K562 (cell line): ENCODE data around the gene TMEM217. TPM values are rescaled to one million over a fixed set of nuclear protein-coding genes. Genes with fewer than 3 reads are reported as not detected.

Experiments used
- ARNT ChIP-seq, 2 experiments: fragments of 450-650 bp; IDR thresholded peaks; 2 replicates each; pipeline ENCODE4 v1.6.1; 2016; ENCODE audit warnings: mild to moderate bottlenecking in 1 of 2
- ATF1 ChIP-seq, 2 experiments: fragments of 450-650 bp in 1 of 2; IDR thresholded peaks; 2 replicates each; pipeline ENCODE4 v1.6.1; 2016; ENCODE audit warnings: missing compliant biosample characterization in 1 of 2, missing genetic modification characterization in 1 of 2
- CTBP1 ChIP-seq: fragments of 450-650 bp; IDR thresholded peaks from 2 replicates; pipeline ENCODE4 v1.6.1; 2016; ENCODE audit warnings: borderline replicate concordance
- ELF2 ChIP-seq: fragments of 250-450 bp; sonication (Bioruptor Pico); IDR thresholded peaks from 2 replicates; pipeline ENCODE4 v1.5.0; 2021; ENCODE audit warnings: mild to moderate bottlenecking
- ETV5 ChIP-seq: sonication (generic); formaldehyde crosslinking; IDR thresholded peaks from 2 replicates; pipeline ENCODE4 v1.4.0; 2020; ENCODE audit warnings: low read depth, mild to moderate bottlenecking, missing genetic modification reagents
- FOXA3 ChIP-seq, 2 experiments: fragments of 450-650 bp in 1 of 2; sonication (generic) in 1 of 2; formaldehyde crosslinking; IDR thresholded peaks in 1 of 2; conservative IDR thresholded peaks in 1 of 2; 2 replicates each; pipeline versions ENCODE4 v1.4.0 to v1.8.0; 2020 to 2022; ENCODE audit warnings: mild to moderate bottlenecking in 2 of 2, missing genetic modification reagents in 1 of 2
- GTF2F1 ChIP-seq: IDR thresholded peaks from 2 replicates; pipeline ENCODE4 v1.6.1; 2011; ENCODE audit warnings: low read depth, low read length, improper control_type of control experiment
- NR1H2 ChIP-seq: sonication (generic); formaldehyde crosslinking; IDR thresholded peaks from 2 replicates; pipeline ENCODE4 v1.4.0; 2020; ENCODE audit warnings: mild to moderate bottlenecking, missing genetic modification reagents
- PHB ChIP-seq: fragments of 250-450 bp; sonication (Bioruptor Pico); IDR thresholded peaks from 2 replicates; pipeline ENCODE4 v1.5.0; 2021
- PHF20 ChIP-seq: fragments of 450-650 bp; IDR thresholded peaks from 2 replicates; pipeline ENCODE4 v1.6.1; 2018; ENCODE audit not compliant: partially characterized antibody
- PML ChIP-seq: IDR thresholded peaks from 2 replicates; pipeline ENCODE4 v1.6.1; 2012; ENCODE audit warnings: low read length, inconsistent platforms
- POLR2AphosphoS2 ChIP-seq: IDR thresholded peaks from 2 replicates; pipeline ENCODE4 v1.6.1; 2012; ENCODE audit warnings: low read length, improper control_type of control experiment
- PRMT5 ChIP-seq: sonication (generic); formaldehyde crosslinking; IDR thresholded peaks from 2 replicates; pipeline ENCODE4 v1.5.0; 2020; ENCODE audit warnings: missing genetic modification reagents
- RBM15 ChIP-seq: fragments of 200-400 bp; formaldehyde crosslinking; IDR thresholded peaks from 2 replicates; pipeline ENCODE4 v1.6.1; 2018; ENCODE audit warnings: mild to moderate bottlenecking, low read length, moderate library complexity; ENCODE audit not compliant: insufficient read depth
- RBM34 ChIP-seq: fragments of 200-400 bp; formaldehyde crosslinking; IDR thresholded peaks from 2 replicates; pipeline ENCODE4 v1.6.1; 2018; ENCODE audit warnings: low read length, borderline replicate concordance; ENCODE audit not compliant: insufficient read depth
- RFX5 ChIP-seq: IDR thresholded peaks from 2 replicates; pipeline ENCODE4 v1.6.1; 2011; ENCODE audit warnings: low read depth, mild to moderate bottlenecking, improper control_type of control experiment, low read length
- SIRT6 ChIP-seq: IDR thresholded peaks from one replicate; pipeline ENCODE4 v1.6.1; 2012; ENCODE audit warnings: low read depth, mild to moderate bottlenecking, control low read depth, inconsistent platforms, low read length, moderate library complexity
- SMAD2 ChIP-seq: fragments of 150-350 bp; IDR thresholded peaks from 2 replicates; pipeline ENCODE4 v1.6.1; 2014; ENCODE audit warnings: low read depth, mild to moderate bottlenecking, low read length
- SMARCA5 ChIP-seq: fragments of 450-650 bp; IDR thresholded peaks from 2 replicates; pipeline ENCODE4 v1.6.1; 2016
- SOX6 ChIP-seq: fragments of 450-650 bp; IDR thresholded peaks from 2 replicates; pipeline ENCODE4 v1.6.1; 2014; ENCODE audit warnings: mild to moderate bottlenecking
- ZNF212 ChIP-seq: fragments of 450-650 bp; formaldehyde crosslinking; IDR thresholded peaks from 2 replicates; pipeline ENCODE4 v1.4.0; 2020; ENCODE audit warnings: mild to moderate bottlenecking
- ZNF347 ChIP-seq: fragments of 450-650 bp; formaldehyde crosslinking; IDR thresholded peaks from 2 replicates; pipeline ENCODE4 v1.4.0; 2020; ENCODE audit warnings: low read depth, mild to moderate bottlenecking, moderate library complexity
- ZNF696 ChIP-seq: fragments of 250-450 bp; sonication (Bioruptor Pico); conservative IDR thresholded peaks from 2 replicates; pipeline ENCODE4 v1.4.0; 2020; ENCODE audit warnings: mild to moderate bottlenecking, moderate library complexity
- ZNF75A ChIP-seq: fragments of 450-650 bp; formaldehyde crosslinking; IDR thresholded peaks from 2 replicates; pipeline ENCODE4 v1.4.0; 2020; ENCODE audit warnings: mild to moderate bottlenecking
- polyA plus RNA-seq, 8 experiments: library from polyadenylated mRNA; depleted of rRNA in 4 of 8; stranded (reverse) in 5 of 8; unstranded in 3 of 8; fragments of >200 nt; fragmentation: Nextera tagmentation in 2 of 8; fragmentation: Illumina TruSeq in 1 of 8; extraction: Ambion mirVana in 2 of 8; extraction: Trizol in 1 of 8; gene quantifications; 2 replicates each; pipeline versions ENCODE4 v1.2.1 to v1.2.3, GENCODE V29; 2011 to 2014; ENCODE audit warnings: inconsistent platforms in 1 of 8, missing spikeins in 1 of 8
- total RNA-seq, 7 experiments: library from RNA; depleted of rRNA in 6 of 7; stranded (reverse); fragments of >200 nt in 6 of 7; fragmentation: Illumina TruSeq in 2 of 7; extraction: Trizol in 2 of 7; gene quantifications; 2 replicates each; pipeline versions ENCODE4 v1.2.1 to v1.2.3, GENCODE V29; 2011 to 2021; ENCODE audit warnings: low replicate concordance in 1 of 7
- TF ChIP-seq, protein P1 (sequence below), 2 experiments: IDR thresholded peaks in 1 of 2; conservative IDR thresholded peaks in 1 of 2; 2 replicates each; pipeline ENCODE4 v1.6.1; 2016; ENCODE audit warnings: low read depth in 2 of 2, mild to moderate bottlenecking in 1 of 2, missing compliant biosample characterization in 1 of 2, missing genetic modification characterization in 1 of 2, moderate library complexity in 1 of 2
- TF ChIP-seq, protein P2 (sequence below): fragments of 450-650 bp; IDR thresholded peaks from 2 replicates; pipeline ENCODE4 v1.6.1; 2016; ENCODE audit warnings: low read depth, mild to moderate bottlenecking, moderate library complexity

TMEM217 gene
- total and polyA plus RNA-seq, 9 of the 15 experiments (the other 6 are each of a cell fraction or from before 2014, with no cell fraction given) = 1.3 to 8.0 (median 1.9) TPM

DNA sequence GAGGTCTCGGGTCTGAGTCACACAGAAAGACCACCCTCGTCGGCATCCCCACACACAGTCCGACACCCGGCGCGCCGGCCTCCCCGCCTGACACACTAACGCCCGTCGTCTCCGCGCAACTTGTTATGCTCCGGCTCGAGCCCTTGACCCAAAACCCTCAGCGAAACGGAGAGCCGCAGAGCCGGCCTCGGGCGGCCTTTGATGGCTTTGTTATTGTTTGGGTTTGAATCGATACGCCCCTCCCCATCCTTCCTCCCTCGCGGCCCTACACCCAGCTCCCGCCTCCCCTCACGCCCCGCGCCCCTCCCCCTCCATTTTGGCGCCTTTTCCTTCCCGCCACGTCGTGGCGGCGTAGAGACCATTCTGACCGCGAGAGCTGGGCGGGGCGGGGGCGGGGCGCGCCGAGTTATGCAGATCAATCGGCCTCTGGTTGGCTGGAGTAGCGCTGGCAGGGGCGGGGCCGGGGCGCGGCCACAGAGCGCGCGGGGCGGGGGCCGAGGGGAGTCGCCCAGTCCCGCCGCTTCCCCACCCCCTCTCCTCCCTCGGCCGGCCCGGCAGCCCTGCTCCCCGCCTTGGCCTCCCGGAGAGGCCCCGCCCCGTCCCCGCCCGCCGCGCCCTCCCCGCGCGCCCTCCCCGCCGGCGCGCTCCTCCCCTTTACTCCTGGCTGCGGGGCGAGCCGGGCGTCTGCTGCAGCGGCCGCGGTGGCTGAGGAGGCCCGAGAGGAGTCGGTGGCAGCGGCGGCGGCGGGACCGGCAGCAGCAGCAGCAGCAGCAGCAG, 88.3 kb downstream of the TMEM217 start, which contains the start of gene PIM1 (continued):
- TF ChIP-seq, protein P1, sequence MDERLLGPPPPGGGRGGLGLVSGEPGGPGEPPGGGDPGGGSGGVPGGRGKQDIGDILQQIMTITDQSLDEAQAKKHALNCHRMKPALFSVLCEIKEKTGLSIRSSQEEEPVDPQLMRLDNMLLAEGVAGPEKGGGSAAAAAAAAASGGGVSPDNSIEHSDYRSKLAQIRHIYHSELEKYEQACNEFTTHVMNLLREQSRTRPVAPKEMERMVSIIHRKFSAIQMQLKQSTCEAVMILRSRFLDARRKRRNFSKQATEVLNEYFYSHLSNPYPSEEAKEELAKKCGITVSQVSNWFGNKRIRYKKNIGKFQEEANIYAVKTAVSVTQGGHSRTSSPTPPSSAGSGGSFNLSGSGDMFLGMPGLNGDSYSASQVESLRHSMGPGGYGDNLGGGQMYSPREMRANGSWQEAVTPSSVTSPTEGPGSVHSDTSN (CRISPR knock-in tag; IDR thresholded peaks at IDR 0.05; ENCODE audit: low read depth) = no peak
- TF ChIP-seq, protein P1 (tag; conservative IDR thresholded peaks at IDR 0.05; ENCODE audit: low read depth) = no peak
- TF ChIP-seq ETV5 (CRISPR knock-in tag) (peak; percentile 55; the same call in 1 of the 2 replicates), CTBP1 (no peak), PRMT5 (CRISPR knock-in tag) (0 out of 2 replicates have a peak, but pooled peaks have one; percentile 27), ZNF212 (CRISPR knock-in tag) (no peak), ZNF696 (CRISPR knock-in tag) (no peak), PML (peak; percentile 60), POLR2AphosphoS2 (no peak), RBM34 (no peak), SOX6 (peak; percentile 30; the same call in 1 of the 2 replicates), ZNF75A (CRISPR knock-in tag) (no peak), ARNT (IDR thresholded peaks at IDR 0.05) (no peak), PHF20 (no peak), RFX5 (no peak), ZNF347 (CRISPR knock-in tag) (no peak), SMARCA5 (no peak), SIRT6 (no peak), ATF1 (CRISPR knock-in tag; IDR thresholded peaks at IDR 0.05) (peak; percentile 42; the same call in 1 of the 2 replicates), ATF1 (tag; IDR thresholded peaks at IDR 0.05) (peak; percentile 72), SMAD2 (no peak), ELF2 (CRISPR knock-in tag) (0 out of 2 replicates have a peak, but pooled peaks have one; percentile 40), NR1H2 (CRISPR knock-in tag) (0 out of 2 replicates have a peak, but pooled peaks have one; percentile 19), RBM15 (no peak), FOXA3 (CRISPR knock-in tag; conservative IDR thresholded peaks at IDR 0.05 in 1 of 2, IDR thresholded peaks at IDR 0.05 in 1 of 2) (no peak), GTF2F1 (peak; percentile 82; the same call in 1 of the 2 replicates), PHB (CRISPR knock-in tag) (no peak)
- TF ChIP-seq, protein P2, sequence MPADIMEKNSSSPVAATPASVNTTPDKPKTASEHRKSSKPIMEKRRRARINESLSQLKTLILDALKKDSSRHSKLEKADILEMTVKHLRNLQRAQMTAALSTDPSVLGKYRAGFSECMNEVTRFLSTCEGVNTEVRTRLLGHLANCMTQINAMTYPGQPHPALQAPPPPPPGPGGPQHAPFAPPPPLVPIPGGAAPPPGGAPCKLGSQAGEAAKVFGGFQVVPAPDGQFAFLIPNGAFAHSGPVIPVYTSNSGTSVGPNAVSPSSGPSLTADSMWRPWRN = peak; percentile 50
